Neural crest cell (in vitro differentiated cells): Measurements from ENCODE around the gene MAP4K2. TPM values are rescaled to one million over a fixed set of nuclear protein-coding genes. Genes with fewer than 3 reads are reported as not detected.

Source experiments
- DNase-seq: peaks from one replicate; pipeline ENCODE4 v3.0.0; 2021; ENCODE audit warnings: low read depth, mixed read lengths, low spot score
- H3K27ac Mint-ChIP-seq: one replicate; pipeline ENCODE4 v1.8.0; 2021; ENCODE audit warnings: mild to moderate bottlenecking, mixed read lengths; ENCODE audit not compliant: unreplicated experiment
- H3K27me3 Mint-ChIP-seq: 2 replicates; pipeline ENCODE4 v1.8.0; 2021; ENCODE audit warnings: low read depth, mild to moderate bottlenecking, mixed read lengths
- H3K36me3 Mint-ChIP-seq: 2 replicates; pipeline ENCODE4 v1.8.0; 2021; ENCODE audit warnings: low read depth, mild to moderate bottlenecking, mixed read lengths
- H3K4me1 Mint-ChIP-seq: 2 replicates; pipeline ENCODE4 v1.8.0; 2021; ENCODE audit warnings: mixed read lengths
- H3K4me3 Mint-ChIP-seq: one replicate; pipeline ENCODE4 v1.8.0; 2021; ENCODE audit warnings: mild to moderate bottlenecking, mixed read lengths
- H3K9me3 Mint-ChIP-seq: 2 replicates; pipeline ENCODE4 v1.8.0; 2021; ENCODE audit warnings: mixed read lengths
- total RNA-seq: library from RNA; stranded (reverse); gene quantifications from 2 replicates; pipeline ENCODE4 v1.2.1, GENCODE V29; 2021
- TF ChIP-seq, protein P1 (sequence below): fragments of 200-600 bp; sonication (generic); conservative IDR thresholded peaks from 2 replicates; pipeline ENCODE4 v1.5.0; 2021; ENCODE audit warnings: antibody characterized with exemption, mild to moderate bottlenecking

Gene MAP4K2
- total RNA-seq, 1 donor from 2014 or later = 14.6 TPM

DNA sequence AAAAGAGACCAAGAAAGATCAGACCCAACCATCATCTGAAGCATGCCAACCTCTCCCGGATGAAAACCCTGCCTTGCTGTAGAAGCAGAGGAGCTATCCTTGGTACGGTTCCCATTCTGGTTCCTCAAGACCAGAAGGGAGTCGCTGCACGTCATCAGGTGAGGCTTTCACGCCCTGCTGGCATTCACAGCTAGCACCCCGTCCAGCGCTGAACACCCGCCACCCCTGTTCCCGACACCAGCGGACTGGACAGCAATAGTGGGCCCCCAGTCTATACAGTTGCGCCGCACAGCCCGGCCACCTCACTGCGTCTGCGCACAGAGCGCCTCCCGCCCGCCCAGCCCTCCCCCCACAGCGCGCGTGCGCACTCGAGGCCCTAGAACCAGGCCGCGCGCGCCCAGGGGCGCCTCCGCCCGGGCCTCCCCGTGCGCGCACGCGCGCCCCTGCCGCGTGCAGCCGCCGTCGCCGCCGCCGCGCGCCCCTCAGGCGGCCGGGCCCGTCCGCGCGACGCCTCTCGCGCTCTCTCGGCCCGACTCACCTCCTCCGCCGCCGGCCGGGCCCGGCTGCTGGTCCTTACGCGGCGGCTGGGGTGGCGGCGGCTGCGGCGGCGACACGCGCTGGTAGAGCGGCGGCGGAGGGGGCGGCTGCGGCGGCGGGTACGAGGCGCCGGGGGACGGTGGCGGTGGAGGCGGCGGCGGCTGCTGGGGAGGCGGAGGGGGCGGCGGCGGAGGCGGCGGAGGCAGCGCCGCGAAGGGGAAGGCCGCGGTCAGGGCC, 25.4 kb downstream of the MAP4K2 start:
- Mint-ChIP-seq H3K27ac (peak overlapping the region; percentile 79), H3K9me3 (no peaks in the 10 kb centered on the region), H3K27me3 (peaks cover 5% of the 10 kb centered on the region), H3K4me3 (peak overlapping the region; percentile 98), H3K4me1 (peaks cover 52% of the 10 kb centered on the region), H3K36me3 (peaks cover 37% of the 10 kb centered on the region)
- peak; percentile 69 for DNase-seq
- TF ChIP-seq, protein P1, sequence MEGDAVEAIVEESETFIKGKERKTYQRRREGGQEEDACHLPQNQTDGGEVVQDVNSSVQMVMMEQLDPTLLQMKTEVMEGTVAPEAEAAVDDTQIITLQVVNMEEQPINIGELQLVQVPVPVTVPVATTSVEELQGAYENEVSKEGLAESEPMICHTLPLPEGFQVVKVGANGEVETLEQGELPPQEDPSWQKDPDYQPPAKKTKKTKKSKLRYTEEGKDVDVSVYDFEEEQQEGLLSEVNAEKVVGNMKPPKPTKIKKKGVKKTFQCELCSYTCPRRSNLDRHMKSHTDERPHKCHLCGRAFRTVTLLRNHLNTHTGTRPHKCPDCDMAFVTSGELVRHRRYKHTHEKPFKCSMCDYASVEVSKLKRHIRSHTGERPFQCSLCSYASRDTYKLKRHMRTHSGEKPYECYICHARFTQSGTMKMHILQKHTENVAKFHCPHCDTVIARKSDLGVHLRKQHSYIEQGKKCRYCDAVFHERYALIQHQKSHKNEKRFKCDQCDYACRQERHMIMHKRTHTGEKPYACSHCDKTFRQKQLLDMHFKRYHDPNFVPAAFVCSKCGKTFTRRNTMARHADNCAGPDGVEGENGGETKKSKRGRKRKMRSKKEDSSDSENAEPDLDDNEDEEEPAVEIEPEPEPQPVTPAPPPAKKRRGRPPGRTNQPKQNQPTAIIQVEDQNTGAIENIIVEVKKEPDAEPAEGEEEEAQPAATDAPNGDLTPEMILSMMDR = no peak

DNA sequence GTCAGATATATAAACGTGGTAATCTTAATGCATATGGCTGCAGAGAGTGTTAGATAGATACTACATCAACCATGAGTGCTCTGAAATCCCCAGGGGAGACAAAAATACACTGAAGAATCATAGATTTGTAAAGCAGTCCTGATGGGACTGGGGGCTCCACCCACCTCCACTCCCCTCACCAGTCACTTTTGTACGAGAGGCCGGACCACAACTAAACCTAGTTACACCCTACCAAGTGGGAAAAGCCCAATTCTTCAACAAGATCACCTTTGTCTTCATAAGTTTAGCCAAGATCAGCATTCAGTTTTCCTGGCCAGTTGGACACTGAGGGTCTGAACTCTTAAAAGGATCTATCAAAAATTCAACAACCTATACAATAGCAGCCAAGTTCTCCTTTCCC, 26.1 kb downstream of the MAP4K2 start:
- TF ChIP-seq, protein P1 = no peak
- Mint-ChIP-seq H3K4me3 (peak overlapping the region; percentile 98), H3K27me3 (peaks cover 5% of the 10 kb centered on the region), H3K4me1 (peaks cover 58% of the 10 kb centered on the region), H3K27ac (peak overlapping the region; percentile 79), H3K36me3 (peaks cover 38% of the 10 kb centered on the region), H3K9me3 (no peaks in the 10 kb centered on the region)
- DNase-seq = no peak

DNA sequence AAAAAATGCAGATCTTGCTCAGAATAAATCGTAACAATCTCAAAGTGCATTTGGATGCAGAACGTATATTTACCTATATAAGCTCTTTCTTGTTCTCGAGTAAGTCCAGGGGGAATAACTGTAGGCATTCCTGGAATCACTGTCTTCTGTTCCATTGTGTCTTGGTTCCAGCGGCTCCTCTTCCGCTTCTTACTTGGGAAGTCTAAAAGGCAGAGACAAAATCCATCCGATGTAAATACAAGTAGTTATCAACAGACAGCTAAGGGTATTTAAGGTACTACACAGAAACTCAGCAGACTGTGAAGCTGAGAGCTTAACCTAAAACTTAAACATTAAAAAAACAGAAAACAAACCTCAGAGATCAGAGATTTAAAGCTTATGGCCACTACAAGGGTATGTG, 26.6 kb downstream of the MAP4K2 start:
- peaks cover 5% of the 10 kb centered on the region for H3K27me3 Mint-ChIP-seq
- no peak for DNase-seq
- no peak overlapping the region for H3K27ac Mint-ChIP-seq
- TF ChIP-seq, protein P1 = no peak
- H3K4me3 Mint-ChIP-seq = peak overlapping the region; percentile 98
- peaks cover 62% of the 10 kb centered on the region for H3K4me1 Mint-ChIP-seq
- no peaks in the 10 kb centered on the region for H3K9me3 Mint-ChIP-seq
- H3K36me3 Mint-ChIP-seq = peaks cover 41% of the 10 kb centered on the region

DNA sequence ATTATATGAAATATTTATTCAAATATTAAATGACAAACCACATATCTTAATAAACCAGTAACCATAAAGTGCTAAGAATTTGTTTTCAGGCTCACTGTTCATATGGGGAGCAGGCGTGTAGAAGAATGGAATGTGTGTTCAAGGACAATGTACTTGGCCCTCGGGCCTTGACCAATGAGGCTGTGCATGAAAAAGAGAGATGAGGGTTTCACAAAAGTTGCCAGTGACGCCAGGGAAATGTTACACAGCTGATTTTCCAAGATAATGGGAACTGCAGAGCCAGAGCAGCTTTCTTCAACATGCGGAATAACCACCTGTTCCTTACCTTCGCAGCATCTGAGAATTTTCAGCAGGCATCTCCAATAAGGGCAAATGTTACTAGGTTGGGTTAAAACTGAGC, 28.9 kb downstream of the MAP4K2 start:
- DNase-seq = no peak
- H3K4me3 Mint-ChIP-seq = peak overlapping the region; percentile 98
- no peak overlapping the region for H3K27ac Mint-ChIP-seq
- H3K4me1 Mint-ChIP-seq = peaks cover 63% of the 10 kb centered on the region
- TF ChIP-seq, protein P1 = no peak
- no peaks in the 10 kb centered on the region for H3K9me3 Mint-ChIP-seq
- peaks cover 5% of the 10 kb centered on the region for H3K27me3 Mint-ChIP-seq
- H3K36me3 Mint-ChIP-seq = peaks cover 57% of the 10 kb centered on the region

DNA sequence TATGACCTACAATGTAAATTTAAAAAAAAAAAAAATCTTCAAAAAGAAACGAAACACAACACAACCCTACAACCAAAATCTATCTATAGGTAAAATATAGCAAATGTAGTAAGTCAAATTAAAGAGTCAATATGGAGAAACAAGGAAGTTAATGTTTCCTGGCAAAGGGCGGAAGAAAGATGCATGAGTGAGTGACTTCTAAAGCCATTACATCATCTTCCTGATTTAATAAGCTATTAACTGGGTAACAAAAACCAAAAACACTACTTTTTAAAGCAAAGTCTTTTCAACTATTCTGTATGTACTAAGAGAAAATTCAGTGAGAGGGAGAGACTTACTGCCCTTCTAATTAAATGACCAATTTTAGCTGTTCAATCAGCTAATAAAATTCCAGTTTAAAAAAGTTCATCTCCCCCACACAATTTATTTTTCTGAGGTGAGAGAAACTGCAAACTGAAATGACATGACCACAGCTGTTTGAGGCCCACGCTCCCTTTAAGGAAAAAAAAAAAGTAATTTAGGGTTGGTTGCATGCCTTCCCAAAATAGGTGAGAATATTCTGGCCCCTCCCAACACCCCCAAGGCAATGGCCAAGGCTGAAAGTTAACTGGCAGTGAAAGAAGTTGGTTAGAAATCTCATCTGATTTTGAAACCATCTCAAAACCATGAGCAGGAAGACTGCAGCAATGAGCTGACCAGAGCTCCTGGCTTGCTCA, 30.6 kb downstream of the MAP4K2 start:
- H3K4me1 Mint-ChIP-seq = peaks cover 63% of the 10 kb centered on the region

More for the DNA sequence above, 30.6 kb downstream of the MAP4K2 start:
- peaks cover 71% of the 10 kb centered on the region for H3K36me3 Mint-ChIP-seq
- H3K27ac Mint-ChIP-seq = no peak overlapping the region
- H3K27me3 Mint-ChIP-seq = peaks cover 2% of the 10 kb centered on the region
- no peaks in the 10 kb centered on the region for H3K9me3 Mint-ChIP-seq
- DNase-seq = no peak
- peak overlapping the region; percentile 37 for H3K4me3 Mint-ChIP-seq
- TF ChIP-seq, protein P1 = no peak
